HG02623 (cell line): ENCODE results near the gene SRRM2.

Experiments
- ATAC-seq: cut with Tn5 transposase; IDR thresholded peaks from one replicate; pipeline ENCODE4 v1.9.1; 2021; ENCODE audit warnings: moderate library complexity; ENCODE audit not compliant: unreplicated experiment

The SRRM2 gene

GRCh38 chr16:2775131-2775716, 22.8 kb downstream of the SRRM2 start:
- no peak for ATAC-seq

GRCh38 chr16:2775765-2776499, 23.5 kb downstream of the SRRM2 start:
- ATAC-seq = no peak

DNA sequence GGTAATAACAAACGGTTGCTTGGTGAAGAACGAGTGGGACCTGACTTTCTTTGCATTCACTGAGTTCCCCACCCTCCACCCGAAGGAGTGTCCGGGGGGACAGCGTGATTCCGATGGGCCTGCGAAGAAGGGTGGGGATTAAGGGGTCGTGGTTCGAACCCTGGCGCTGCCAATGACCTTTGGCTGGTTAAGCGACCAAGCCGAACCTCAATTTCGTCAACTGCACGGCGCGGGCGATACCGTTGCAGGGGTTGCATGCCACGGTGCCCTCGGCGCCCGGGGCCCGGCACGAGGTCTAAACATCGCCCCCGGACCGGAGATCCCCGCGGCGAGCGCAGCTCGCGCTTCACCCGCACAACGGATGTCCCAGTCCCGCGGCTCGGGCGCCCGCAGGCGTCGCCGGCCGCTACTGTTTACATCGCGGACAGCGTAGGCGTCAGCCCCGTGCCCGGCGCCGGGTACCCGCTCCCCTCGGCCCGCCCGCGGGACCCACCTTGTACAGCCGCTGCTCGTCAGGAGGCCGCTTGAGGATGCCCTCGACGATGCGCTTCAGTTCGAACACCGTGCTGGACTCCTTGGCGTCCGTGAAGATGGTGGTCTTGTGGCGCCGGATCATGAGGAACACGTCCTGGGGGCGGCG, 24.2 kb downstream of the SRRM2 start:
- peak; percentile 29 for ATAC-seq

DNA sequence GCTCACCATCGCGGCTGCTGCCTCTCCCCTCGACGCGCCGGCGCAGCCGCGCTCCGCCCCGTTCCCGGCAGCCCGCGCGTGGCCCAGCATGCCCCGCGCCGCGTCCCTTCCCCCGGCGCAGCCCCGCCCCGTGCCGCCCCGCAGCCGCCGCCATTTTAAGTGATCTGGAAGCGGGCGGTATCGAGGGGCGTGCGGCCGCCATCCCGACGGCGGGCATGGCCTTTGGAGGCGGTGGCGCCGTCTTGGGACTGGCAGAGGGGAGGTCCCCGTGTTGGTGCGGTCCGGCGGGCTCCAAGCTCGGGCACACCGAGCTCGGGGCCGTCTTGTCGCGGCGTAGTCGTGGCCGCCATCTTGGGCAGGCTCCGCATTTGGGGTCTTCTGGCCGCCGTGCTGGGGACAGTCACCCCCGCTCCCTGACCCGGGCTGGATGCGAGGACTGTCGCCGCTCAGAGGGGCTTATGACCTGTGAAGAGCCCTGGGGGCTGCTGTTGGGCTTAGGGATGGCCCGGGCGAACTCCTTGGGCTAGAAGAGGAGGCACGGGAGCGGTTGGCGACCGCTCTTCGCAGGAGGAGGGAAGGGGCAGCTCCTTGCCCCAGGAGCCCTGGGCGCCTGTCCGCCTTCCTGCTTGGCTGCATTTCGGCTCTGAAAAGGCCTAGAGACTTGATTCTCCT, 24.9 kb downstream of the SRRM2 start, which contains the start of gene ELOB:
ELOB (minus strand) TSS at position 50 of the 672 bp plus-strand sequence; CDS start at position 9, 41 bp downstream.
- peak; percentile 72 for ATAC-seq

DNA sequence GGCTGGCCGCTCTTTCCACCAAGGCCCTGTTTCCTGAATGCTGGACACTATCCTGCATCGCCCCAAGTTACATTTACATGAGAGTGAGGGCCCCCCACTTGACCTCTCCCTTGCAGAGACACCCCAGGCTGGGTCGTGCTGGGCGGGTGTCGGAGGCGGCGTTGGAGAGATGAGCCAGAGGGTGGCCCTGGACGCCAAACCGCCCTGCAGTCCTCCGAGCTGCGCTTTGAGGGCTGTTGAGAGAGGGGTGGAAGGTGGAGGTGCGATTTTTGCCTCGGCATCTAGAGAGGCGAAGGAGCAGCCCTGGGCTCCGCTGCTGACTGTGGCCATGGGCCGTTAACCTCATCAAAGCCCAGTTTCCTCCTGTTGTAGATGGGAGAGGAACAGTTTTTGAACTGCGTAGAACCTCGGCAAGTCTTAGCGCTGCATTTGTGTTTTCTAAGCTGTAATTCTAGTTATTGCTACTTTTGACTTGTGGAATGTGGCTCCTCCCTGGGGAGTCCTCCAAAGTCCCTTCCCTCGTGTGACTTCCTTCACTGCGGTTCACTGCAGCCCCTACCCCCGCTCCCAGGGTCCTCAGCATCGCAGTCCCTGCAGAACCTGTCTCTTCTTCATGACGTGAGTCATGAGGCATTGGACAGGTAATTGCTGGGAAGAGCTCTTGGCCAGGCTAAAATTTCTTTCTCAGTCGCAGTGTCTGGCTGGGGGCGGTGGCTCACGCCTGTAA, 25.6 kb downstream of the SRRM2 start:
- no peak for ATAC-seq

DNA sequence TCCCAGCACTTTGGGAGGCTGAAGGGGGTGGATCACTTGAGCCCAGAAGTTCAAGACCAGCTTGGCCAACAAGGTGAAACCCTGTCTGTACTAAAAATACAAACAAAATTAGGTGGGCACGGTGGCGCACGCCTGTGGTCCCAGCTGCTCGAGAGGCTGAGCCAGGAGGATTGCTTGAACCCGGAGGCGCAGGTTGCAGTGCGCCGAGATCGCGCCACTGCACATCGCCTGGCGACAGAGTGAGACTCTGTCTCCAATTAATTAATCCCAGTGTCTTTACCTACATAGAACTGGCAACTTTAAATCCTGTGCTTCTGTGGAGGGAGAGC, 26.2 kb downstream of the SRRM2 start:
- no peak for ATAC-seq

DNA sequence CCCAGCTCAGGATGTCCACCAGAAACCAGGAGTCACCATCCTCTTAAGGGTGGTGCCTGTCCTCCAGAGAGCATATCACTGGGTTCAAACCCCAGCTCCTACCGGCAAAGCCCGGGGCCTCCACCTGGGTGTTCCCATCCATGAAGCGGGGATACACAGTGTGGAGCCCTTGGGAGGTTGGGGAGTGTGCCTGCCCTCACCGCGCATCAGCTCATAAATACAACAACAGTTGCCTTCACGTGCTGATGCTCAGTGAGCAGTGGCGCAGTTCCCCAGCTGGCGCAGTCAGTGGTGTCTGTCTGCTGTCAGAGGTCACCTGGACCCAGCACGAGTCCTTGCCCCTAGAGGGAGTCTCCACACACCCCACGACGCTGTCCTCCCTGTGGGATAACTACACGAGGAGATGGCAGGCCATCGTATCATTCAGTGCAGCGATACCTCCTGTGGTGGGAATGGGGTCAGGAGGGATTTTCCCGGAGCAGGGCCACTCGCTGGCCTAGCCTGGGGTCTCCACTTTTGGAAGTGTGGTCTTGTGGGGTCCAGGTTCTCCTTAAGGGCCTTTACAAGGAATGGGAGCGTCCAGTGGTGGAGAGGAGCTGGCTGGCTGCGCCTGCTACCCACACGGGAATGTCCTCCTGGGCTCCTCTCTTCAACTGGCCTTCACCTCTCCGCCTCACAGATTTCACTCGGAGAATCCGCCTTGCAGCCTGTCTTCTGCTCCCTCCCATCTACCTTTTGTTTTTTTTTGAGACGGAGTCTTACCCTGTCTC, 26.9 kb downstream of the SRRM2 start:
- no peak for ATAC-seq

- no peak for ATAC-seq
These were observed 27.8 kb downstream of the SRRM2 start for GRCh38 chr16:2779978-2780898.

DNA sequence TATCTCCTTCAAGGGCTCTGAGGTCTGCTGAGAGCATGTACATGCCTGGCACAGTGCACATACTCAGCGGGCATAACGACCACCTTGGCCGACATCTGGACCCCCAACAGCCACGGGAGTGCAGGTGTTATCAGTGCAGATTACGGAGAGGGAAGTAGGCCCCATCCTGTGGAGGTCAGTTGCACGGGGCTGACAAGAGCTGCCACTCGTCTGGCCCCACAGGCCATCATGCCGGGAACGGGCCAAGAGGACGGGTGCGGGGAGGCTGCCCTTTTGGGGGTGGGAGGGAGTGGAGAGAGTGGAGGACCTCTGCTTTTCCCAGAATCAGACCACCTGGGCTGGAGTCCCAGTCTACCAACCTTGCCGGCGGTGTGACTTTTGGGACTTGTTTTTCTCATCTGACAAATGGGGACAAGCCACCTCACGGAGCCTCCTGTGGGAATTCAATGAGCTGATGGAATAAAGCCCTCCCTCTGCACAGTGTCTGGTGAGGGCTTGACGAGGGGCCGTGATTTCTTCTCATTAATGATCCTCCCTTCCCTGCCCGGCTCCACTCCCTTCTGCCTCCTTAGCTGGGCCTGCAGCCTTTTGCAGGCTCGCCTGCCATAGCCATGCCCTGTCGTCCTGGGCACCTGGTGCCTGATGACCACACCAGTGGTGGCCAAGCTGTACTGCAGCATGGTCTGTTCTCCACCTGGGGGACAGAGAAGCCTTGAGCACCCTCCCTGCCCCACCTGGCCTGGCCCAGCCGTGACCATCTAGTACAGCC, 30.3 kb downstream of the SRRM2 start:
- no peak for ATAC-seq

- ATAC-seq = no peak
These were observed 31.3 kb downstream of the SRRM2 start for GRCh38 chr16:2783581-2784357.

- no peak for ATAC-seq
These were observed 32.1 kb downstream of the SRRM2 start for GRCh38 chr16:2784358-2785100.

- ATAC-seq = no peak
These were observed 32.9 kb downstream of the SRRM2 start for GRCh38 chr16:2785101-2785991.

- no peak for ATAC-seq
These were observed 33.8 kb downstream of the SRRM2 start for GRCh38 chr16:2786061-2786825.

GRCh38 chr16:2786826-2787151, 34.4 kb downstream of the SRRM2 start:
- no peak for ATAC-seq

DNA sequence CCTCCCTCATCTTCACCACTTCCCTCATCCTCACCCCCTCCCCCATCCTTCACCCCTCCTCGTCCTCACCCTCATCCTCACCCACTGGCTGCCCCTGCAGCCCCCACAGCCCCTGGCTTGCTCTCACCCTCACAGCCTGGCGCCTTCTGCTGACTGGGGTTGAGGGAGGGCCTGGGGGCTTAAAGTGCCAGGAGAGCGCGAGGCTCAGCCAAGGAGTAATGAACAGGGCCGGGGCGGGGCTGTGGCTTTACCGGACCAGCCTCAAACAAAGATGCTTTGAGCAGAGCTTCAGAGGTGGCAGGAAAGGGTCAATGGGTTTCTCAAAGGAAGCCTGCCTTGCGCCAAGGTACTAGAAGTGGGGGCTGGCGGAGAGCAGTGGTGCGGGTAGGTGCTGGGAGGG, 35.0 kb downstream of the SRRM2 start, which contains the start of gene PRSS33:
PRSS33 (minus strand) TSS at position 155 of the 400 bp plus-strand sequence. CDS start 1,013 bp downstream, outside the sequence.
- ATAC-seq = no peak
